DMS 273 treated with DMSO at 0.1 percent for 48 hours (cell line): Measurements from ENCODE around the gene CNTNAP1.

Experiments used
- DNase-seq: peaks from one replicate; lab custom pipeline; 2025; lab: John Stamatoyannopoulos, UW

CNTNAP1 gene

DNA sequence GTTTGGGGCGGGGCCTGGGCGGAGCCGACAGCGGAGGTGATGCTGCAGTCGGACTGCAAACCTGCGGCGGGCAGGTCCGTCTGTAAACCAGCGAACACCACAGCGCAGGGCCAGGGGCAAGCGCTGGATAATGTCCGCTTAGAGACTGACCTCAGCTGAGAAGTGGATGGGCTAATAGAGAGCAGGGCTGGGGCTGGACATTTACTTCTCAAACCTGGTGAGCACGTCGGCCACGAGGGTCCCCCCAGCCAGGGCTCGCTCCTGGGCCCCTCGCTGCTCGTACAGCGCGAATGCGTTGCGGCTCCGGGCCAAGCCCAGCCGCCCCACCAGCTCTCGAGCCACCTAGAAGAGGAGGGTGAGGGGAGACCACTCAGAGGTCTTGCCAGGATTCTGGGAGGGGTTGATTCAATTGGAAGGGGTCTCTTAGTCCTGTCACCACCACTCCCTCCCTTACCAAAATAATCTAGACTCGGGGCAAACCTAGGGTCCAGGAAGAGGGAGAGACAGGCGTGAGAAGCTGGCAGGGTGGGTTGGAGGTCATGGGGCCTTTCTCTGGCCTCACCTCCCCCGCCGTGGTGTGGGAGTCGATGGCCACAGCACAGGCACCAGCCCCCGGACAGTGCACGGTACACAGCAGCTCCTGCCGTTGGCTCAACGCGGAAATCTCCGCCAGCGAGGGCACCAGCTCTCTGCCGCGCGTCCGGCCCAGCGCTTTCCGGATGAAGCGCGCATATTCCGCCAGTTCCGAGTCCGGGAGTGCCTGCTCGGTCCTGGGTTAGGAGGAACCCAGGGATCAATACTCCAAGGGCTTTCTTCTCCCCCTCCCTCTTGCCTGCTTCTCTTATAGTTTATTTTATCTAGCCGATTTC is 11.3 kb upstream of the CNTNAP1 start:
- no peak for DNase-seq

DNA sequence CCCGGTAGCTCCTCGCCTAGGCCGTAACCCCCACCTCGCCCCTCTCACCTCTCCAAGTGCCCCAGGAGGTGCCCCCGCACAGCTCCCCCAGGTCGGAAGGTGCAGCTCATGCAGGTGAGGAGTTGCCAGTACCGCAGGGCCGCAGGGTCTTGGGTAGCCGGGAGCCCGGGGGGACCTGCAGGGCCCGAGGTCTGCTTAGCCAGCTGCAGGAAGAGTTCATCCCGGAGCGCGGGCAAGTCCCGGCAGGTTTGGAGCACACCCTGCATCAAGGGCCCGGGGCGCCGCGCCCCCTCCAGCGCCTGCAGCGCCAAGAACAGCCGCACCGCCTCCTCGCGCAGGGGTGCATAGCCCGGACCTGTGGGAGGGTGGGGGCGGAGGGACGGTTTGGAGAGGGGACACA is 10.3 kb upstream of the CNTNAP1 start:
- DNase-seq = no peak

DNA sequence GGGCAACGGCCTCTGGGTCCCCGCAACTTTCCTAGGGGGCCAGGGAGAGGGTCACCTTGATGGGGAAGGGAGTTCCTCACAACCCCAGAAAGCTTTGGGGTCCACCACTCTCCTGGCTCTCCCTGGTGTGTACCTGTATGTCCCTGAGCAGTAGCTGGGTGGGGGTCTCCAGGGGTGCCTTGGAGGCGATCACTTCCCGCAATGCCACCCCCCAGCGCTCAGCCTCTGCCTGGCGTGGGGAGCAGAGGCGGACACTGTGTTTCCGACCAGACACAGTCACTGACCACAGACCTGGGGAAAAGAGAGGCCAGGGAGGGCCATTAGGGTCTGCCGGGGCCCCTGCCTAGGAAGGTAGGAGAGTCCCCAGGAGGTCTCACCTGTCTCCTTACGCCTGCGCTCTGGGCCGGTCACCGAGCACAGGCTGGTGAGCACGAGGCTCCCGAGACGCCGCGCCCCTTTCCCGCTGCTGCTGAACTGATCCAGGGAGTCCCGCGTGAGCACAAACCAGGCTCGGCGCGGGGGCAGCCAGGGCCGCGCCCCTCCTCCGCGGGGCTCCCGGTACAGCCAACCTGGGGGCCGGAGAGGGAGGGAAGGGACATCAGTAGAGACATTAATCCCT is 9.0 kb upstream of the CNTNAP1 start:
- DNase-seq = no peak

DNA sequence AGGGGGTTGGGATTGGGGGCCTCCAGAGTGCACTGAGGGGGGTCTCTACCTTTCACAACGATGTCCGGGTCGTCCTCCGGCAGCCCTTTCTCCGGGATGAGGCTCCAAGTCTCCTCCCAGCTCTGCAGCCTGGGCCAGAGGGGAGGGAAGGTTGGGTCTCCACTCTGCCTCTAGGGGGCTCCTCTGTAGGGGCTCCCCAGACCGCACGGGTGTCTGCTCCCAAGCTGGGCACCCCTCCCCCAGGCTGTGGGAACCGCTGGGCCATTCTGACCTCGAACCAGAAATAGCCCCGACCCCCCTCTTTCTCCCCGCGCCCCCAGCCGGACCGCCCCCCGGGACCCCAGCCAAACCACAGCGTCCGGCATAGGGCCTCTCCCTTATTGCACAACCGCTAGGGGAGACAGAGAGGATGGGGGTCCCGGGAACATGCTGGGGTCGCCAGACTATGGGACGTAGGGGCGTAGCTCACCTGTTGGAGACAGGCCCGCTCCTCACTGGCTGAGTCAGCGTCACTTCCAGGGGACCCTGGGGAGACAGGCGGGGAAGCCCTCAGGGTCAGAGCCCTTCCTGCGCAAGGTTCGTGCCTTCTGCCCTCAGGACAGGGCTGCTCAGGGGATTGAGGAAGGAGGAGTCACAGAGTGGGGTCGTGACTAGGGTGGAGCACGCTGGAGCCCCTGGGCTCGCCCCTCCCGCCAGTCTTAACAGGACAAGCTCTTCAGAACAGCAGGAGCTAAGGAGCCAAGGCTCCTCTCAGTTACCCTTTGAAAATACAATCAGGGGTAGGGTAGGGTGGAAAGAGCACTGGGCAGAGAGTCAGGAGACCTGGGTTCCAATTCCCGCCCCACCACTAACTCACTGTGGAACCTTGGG is 8.2 kb upstream of the CNTNAP1 start:
- no peak for DNase-seq

DNA sequence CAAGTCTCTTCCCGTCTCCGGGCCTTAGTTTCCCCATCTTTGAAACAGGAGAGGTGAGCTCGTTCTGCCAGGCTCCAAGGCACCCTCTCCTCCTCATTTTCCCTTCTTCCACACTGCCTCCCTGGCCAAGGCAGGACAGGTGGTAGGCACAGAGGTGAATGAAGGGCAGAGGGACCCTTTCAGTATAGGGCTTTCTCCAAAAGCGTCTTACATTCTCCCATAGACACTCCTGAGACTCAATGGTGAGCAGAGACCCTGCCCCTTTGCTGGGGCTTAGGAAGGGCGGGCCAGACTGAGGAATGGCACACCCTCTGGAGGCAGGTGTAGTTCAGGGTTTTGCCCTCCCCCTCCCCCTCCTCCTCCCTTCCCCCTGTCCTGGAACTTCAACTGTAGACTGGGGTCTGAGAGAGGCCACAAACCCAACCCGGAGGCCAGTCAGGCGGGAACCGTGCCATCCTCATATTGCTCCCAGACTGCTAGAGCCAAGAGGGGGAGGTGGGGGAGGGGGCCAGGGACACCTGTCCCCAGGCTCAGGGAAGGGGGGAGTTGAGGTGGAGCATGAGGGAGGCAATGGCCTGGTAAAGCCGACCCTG is 7.5 kb upstream of the CNTNAP1 start:
- DNase-seq = no peak

DNA sequence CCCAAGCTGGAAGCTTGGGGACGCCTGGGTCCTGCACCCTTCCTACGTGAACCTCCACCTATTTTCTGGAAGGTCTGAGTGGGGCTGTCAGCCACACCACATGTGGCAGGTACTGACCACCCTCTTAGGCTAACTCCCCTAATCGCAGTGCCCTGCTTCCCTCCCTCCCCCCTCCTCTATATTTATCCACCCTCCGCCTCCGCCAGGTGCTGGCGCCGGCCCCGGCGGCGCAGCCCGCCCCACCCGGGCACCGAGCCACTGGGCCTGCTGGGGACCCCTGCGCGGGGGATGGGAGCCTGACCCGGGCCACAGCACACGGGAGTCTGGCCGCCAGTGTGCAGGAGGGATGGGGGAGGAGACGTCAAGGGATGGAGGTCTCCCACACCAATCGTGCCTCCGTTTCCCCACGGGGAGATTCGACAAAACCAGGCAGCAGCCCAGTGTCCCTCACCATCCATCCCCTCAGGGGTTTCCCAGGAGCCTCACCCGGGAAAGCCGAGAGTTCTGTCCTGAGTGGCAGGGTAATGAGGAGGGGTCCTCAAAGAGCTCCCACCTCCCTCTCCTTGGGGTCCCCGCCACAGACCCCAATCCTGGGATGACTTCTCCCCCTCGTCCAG is 6.9 kb upstream of the CNTNAP1 start:
- DNase-seq = no peak

DNA sequence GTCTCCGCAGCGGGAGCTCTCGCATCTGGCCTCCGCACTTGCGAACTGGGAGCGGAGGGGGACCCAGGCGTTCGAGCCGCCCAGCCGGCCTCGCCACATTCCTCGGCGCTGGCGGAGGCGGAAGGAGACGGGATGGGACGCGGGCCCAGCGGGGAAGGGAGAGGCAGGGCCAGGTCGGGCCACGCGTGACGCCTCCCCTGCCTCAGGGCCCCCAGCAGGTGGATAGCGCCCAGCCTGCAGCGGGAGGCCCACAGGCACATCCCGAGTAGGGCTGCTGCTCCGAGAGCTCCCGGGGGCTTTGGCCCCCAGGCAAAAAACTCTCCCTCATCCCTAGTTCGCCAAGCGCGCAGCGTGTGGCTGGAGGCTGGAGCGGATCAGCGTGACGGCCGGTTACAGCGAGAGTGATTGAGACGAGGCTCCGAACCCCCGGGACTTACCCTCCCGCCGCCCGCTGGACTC is 6.3 kb upstream of the CNTNAP1 start:
- DNase-seq = no peak

DNA sequence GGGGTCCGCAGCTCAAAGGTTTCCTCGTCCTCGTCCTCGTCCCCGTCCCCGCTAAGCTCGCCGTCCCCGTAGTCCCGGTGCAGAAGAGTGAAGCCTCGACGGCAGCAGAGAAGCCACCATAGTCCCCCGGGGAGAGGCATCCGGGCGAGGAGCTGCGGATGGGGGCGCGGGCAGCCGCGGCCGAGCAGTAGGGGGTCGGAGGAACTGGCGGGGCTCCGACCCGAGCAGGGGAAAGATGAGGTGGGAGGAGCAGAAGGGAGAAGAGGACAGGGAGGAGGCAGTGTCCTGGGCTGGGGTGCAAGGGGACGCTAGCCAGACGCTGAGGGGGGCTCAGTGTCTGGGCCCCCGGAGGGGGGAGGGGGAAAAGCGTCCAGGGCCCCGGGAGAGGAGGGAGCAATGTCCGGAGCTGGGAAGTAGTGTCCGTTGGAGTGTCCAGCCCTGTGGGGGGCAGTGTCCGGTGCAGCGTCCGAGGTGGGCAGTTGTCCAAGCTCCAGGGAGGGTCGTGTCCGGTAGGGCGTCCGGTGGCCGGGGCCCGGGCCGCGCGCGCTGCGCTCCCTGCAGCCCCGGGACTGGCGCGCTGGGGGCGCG is 5.8 kb upstream of the CNTNAP1 start, which contains the start of gene PLEKHH3:
TSS of gene PLEKHH3 (minus strand) at position 571 of the 588 bp plus-strand sequence. CDS start at position 140, 431 bp downstream.
- no peak for DNase-seq

DNA sequence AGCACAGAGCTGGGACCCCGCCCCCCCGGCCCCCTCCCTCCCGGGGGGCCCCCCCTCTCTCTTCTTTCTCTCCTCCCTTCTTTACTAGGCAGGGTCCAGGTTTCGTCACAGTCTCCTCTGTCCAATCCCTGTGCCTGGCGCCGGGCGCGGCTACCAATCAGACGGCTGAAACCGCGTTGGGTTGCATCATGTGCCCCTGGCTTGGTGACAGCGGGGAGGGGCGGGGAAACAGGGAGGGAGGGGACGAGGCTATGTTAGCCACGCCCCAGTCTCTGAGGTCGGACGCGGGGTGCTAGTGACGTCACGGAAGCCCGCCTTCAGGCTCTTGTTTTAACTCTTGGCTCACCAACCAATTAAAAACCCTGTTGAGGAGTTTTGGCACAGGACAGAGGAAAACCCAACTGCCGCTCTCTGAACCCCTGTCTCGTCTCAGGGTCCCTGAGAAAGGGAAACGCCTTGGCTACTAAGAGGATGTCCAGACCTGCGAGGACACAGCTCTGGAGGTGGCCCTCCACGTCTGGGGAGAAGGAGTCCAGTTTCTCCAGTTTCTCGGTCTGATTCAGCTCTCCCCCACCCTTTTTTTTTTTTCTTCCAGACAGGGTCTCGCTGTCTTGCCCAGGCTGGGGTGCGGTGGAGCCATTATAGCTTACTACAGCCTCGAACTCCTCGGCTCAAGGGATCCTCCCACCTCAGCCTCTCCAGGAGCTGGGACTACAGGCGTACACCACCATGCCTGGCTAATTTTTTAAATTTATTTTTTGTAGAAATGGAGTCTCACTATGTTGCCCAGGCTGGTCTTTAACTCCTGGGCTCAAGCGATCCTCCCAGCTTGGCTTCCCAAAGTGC is 5.1 kb upstream of the CNTNAP1 start:
- DNase-seq = peak; percentile 97

DNA sequence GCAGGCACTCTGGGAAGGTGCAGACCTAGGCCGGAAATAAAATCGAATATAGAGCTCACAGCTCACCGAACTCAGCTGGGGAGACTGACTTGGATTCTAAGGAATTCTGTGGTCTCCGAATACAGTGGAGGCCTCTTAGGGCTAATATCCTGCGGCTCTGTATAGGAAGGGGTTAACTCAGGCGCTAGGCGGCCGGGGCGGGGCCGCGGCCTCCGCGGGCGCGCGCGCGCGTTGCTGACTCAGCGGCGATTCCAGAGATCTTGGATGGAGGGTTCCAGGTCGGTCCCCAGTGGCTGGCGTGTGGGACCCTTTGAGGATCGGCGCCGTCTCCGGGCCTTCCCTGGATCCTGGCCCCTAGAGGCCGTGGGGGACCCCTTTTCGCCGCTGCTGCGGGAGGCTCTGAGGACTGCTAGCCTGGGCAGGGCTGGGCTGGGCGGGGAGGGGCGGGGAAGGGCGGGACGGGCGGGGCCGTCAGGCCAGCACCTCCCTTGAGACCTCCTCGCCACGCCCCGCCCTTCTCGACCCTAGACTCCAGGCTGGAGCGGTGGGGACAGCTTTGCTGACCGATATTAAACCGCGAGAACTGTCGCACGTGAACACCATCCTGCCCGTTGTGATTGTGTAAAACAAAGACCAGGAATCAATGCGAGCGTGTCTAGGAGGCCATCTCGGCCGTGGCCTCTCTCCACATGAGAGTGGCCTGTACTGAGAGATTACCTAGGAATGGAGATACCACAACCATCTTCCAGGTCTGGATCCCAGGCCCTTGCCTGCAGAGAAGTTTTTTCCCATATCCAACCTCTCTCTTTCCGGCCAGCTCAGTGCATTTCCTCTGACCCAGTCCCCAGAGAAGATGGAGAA is 4.2 kb upstream of the CNTNAP1 start:
- peak; percentile 72 for DNase-seq

DNA sequence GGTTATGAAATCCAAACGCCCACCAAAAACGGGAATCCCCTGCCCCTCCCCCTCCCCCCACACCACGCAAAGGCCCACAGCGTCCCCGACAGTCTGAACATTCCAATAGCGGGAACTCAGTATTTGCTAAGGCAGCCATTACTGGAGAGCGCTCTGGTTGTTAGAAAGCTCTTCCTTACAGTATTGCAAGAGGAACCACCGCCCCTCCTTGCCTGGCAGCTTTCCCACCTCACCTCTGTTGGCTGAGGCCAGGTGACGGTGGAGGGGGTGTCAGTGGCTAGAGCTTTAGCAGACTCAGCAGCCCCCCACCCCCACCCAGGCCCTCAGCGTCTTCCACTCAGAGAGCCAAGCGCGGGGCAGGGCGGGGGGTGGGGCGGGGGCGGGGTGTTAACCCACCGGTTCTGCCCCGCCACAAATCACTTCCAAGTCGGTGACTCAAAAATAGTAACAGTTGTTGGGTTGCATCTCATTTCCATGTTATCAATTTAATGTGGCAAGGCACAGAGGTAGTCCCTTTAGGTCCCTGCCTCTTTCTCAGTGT is 3.3 kb upstream of the CNTNAP1 start:
- peak; percentile 85 for DNase-seq

DNA sequence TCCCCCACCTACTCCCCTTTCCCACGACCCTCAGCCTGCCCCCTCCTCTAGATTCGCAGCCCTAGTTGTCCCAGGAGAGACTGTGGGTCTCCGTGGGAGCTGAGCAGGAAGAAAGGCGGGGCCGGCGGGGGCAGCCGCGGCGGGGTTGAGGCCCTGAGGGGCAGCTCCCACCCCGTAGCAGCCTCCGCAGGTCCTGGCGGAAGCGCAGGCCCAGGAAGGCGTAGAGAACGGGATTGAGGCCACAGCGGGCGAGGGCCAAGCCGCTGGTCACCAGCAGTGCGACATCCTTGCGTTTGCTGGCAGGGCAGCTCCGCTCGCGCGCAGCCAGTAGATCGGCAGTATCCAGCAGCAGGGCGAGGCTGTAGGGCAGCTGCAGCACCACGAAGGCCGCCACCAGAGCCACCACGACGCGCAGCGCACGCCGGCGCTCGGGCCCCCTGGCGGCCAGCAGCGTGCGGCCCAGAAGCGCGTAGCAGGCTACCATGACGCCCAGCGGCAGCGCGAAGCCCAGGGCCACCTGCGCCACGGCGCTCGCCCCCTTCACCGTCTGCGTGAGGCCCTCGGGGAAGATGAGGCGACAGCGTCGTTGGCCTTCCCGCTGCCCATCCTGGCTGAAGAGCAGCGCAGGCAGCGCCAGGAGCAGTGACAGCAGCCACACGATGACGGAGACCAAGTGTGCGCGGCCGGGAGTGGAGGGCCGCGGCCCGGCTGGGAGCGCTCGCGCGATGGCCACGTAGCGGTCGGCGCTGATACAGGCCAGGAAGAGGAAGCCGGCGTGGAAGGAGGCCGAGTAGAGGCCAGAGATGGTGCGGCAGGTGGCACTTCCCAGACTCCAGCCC is 2.6 kb upstream of the CNTNAP1 start:
- DNase-seq = no peak

DNA sequence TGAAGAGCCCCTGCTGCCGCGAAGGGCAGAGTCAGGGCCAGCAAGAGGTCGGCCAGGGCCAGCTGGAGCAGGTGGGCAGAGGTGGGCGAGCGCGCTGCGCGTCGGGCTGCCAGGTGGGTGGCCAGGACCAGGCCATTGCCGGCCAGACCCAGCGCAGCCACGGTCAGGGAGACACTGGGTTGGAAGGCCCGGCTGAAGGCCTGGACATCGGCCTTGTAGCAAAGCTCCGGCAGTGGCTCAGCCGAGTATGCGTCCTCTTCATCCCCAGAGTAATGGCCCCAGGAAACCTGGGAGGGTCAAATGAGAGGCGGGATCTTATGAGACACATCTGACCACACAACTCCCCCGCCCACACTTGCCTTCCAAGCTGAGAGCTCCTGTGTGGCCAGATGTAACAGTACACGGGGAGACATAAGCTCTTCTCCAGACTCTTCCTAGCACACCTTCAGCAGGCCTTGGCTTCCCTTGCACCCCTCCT is 2.0 kb upstream of the CNTNAP1 start:
- DNase-seq = no peak

DNA sequence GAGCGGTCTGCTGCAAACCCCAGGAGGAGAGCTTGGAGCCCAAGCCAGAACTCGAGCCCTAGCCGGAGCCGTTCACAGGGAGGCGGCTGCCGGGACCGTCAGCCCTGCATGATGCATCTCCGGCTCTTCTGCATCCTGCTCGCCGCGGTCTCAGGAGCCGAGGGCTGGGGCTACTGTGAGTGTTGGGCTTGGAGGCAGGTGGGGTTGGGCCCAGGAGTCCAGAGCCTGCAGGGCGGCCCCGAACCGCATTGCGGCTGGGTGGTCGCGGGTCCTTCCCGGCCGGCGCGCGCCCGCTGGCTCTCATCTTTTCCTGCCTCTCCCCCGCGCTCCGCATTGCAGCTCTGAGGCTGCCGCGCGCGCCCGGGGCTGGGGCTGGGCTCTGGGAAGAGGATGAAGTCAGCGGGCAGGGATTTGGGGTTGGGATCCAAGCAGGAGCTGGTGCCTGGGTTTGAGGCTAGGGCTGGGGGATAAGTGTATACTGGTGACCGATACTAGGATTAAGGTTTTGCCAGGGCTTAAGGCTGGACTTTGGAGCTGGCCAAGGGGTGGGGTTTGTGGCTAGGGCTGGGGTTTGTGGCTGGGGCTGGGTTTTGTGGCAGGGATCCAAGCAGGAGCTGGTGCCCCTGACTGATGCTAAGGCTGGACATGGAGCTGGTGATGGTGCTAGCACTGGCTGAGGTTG is 532 bp downstream of the CNTNAP1 start:
- no peak for DNase-seq

DNA sequence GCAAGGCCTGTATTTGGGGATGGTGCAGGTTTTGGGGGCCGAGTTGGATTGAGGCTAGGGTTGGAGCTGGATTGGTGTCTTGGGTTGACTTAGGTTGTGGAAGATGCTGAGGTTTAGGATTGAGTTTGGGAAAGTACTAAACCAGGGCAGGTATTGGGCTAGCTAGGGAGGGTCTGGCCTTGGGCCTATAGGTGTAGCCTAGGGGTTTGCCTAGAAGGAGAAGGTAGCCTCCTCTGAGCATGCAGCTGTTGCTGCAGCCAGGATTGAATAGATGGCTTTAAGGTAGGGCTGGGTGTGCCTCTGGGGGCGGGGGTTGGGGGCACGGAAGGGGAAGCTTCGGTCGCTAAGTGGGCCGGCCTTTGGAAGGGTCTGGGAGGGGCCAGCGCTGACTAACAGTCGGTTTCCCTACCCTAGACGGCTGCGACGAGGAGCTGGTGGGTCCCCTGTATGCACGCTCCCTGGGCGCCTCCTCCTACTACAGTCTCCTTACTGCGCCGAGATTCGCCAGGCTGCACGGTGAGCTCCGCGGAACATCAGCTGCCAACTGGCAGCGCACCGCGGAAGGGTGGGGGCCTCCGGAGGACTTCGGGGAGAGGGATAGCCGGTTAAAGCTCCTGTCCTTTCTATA is 1.2 kb downstream of the CNTNAP1 start:
- no peak for DNase-seq

DNA sequence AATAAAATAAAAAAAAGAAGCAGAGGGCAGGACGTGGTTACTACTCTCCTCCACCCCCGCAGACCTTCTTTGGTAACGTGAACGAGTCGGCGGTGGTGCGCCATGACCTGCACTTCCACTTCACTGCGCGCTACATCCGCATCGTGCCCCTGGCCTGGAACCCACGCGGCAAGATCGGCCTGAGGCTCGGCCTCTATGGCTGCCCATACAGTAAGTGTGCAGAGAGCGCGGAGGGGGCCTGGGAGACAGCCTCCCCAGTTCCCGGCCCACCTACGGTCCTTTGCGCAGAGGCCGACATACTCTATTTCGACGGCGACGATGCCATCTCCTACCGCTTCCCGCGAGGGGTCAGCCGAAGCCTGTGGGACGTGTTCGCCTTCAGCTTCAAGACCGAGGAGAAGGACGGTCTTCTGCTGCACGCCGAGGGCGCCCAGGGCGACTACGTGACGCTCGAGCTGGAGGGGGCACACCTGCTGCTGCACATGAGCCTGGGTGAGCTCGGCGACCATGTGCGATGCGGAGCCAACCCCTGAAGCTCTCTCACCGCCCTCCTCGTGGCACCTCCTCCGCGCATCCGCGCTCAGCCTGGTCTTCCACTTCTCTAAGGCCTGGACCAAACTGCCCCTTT is 2.7 kb downstream of the CNTNAP1 start:
- DNase-seq = no peak
